Brain microvascular endothelial cell (primary cell): ENCODE results near the gene BCL11B.

Experiments used
- DNase-seq: peaks from one replicate; pipeline ENCODE4 v3.0.0-alpha.2; 2020
- H3K27ac ChIP-seq: fragments of 250-450 bp; sonication (Bioruptor Pico); 2 replicates; pipeline ENCODE4 v1.5.1; 2020; ENCODE audit warnings: mild to moderate bottlenecking, moderate library complexity
- H3K27me3 ChIP-seq: fragments of 250-450 bp; sonication (Bioruptor Pico); replicated peaks from 2 replicates; pipeline ENCODE4 v1.5.1; 2020; ENCODE audit warnings: mild to moderate bottlenecking
- H3K36me3 ChIP-seq: fragments of 250-450 bp; sonication (Bioruptor Pico); replicated peaks from 2 replicates; pipeline ENCODE4 v1.5.1; 2020; ENCODE audit warnings: mild to moderate bottlenecking
- H3K4me3 ChIP-seq: 2 replicates; pipeline ENCODE4 v1.5.1; 2011; ENCODE audit warnings: low read depth, mild to moderate bottlenecking, control low read depth, low read length, moderate library complexity
- CTCF ChIP-seq: IDR thresholded peaks from 2 replicates; pipeline ENCODE4 v1.5.1; 2011; ENCODE audit warnings: low read depth, mild to moderate bottlenecking, moderate library complexity, low read length, control low read depth, inconsistent platforms; ENCODE audit errors: missing control alignments
- in situ Hi-C: cut with HindIII; loops from 2 replicates; pipeline ENCODE4 v1.10.0; 2017; ENCODE audit warnings: low sequenced_read_pairs, low pct_ligation_motif_present

BCL11B gene

GRCh38 chr14:99236386-99237138 is 35.4 kb downstream of the BCL11B start:
- in situ Hi-C loops = no loop called here
- Histone ChIP-seq H3K4me3 (no peak overlapping the region), H3K27ac (no peak overlapping the region), H3K27me3 (no peaks in the 10 kb centered on the region), H3K36me3 (no peaks in the 10 kb centered on the region)
- DNase-seq = no peak
- no peak for TF ChIP-seq CTCF

- in situ Hi-C loops = no loop called here
- Histone ChIP-seq H3K27me3 (no peaks in the 10 kb centered on the region), H3K4me3 (no peak overlapping the region), H3K27ac (no peak overlapping the region), H3K36me3 (no peaks in the 10 kb centered on the region)
- no peak for DNase-seq
- TF ChIP-seq CTCF = no peak
Measured at GRCh38 chr14:99235582-99236320, 36.2 kb downstream of the BCL11B start.

GRCh38 chr14:99234961-99235571 is 36.9 kb downstream of the BCL11B start:
- in situ Hi-C loops = no loop called here
- DNase-seq = no peak
- Histone ChIP-seq H3K4me3 (no peak overlapping the region), H3K36me3 (no peaks in the 10 kb centered on the region), H3K27me3 (no peaks in the 10 kb centered on the region), H3K27ac (no peak overlapping the region)
- no peak for TF ChIP-seq CTCF

- no peak for TF ChIP-seq CTCF
- no peak overlapping the region for H3K4me3 ChIP-seq
- H3K27ac ChIP-seq = no peak overlapping the region
- no peaks in the 10 kb centered on the region for H3K36me3 ChIP-seq
- in situ Hi-C loops = no loop called here
- DNase-seq = no peak
- H3K27me3 ChIP-seq = no peaks in the 10 kb centered on the region
Measured at GRCh38 chr14:99234355-99234754, 37.6 kb downstream of the BCL11B start.

GRCh38 chr14:99233222-99234035 is 38.6 kb downstream of the BCL11B start:
- in situ Hi-C loops = no loop called here

More at GRCh38 chr14:99233222-99234035, 38.6 kb downstream of the BCL11B start:
- Histone ChIP-seq H3K27me3 (no peaks in the 10 kb centered on the region), H3K36me3 (no peaks in the 10 kb centered on the region), H3K27ac (no peak overlapping the region), H3K4me3 (no peak overlapping the region)
- no peak for TF ChIP-seq CTCF
- DNase-seq = no peak
